Stimulated activated effector memory CD8-positive, alpha-beta T cell treated with anti-CD3 and anti-CD28 coated beads, Interleukin-12 subunit alpha, Interleukin-12 subunit beta, amount 100 ng/mL, for 72 hours (primary cell): ENCODE measurements around the gene GRK7.
"Not testable (repeated sequence)": the region's sequence is repeated elsewhere in the genome, so short reads cannot be mapped to it uniquely, and the experiment has no call there.

ENCODE experiments used
- ATAC-seq: fragments of 150-1000 bp; cut with Tn5 transposase; 2 replicates; pipeline ENCODE4 v1.10.0; 2021
- DNase-seq, 2 donors: peaks; one replicate each; pipeline ENCODE4 v3.0.0; 2021 to 2022; ENCODE audit warnings: low spot score in 2 of 2
- H3K27ac Mint-ChIP-seq: one replicate; pipeline ENCODE4 v1.8.0; 2022; ENCODE audit warnings: mild to moderate bottlenecking, mixed read lengths
- H3K36me3 Mint-ChIP-seq: one replicate; pipeline ENCODE4 v1.8.0; 2022; ENCODE audit warnings: mild to moderate bottlenecking, mixed read lengths
- H3K4me1 Mint-ChIP-seq: one replicate; pipeline ENCODE4 v1.8.0; 2022; ENCODE audit warnings: mixed read lengths
- H3K4me3 Mint-ChIP-seq: one replicate; pipeline ENCODE4 v1.8.0; 2022; ENCODE audit warnings: mild to moderate bottlenecking, mixed read lengths
- H3K9me3 Mint-ChIP-seq: one replicate; pipeline ENCODE4 v1.8.0; 2022; ENCODE audit warnings: mixed read lengths

The GRK7 gene

GRCh38 chr3:141796889-141797781 lies 33.9 kb downstream of the GRK7 start:
- Mint-ChIP-seq H3K27ac (peak overlapping the region; percentile 98), H3K4me1 (peaks cover 51% of the 10 kb centered on the region), H3K36me3 (peaks cover 8% of the 10 kb centered on the region), H3K9me3 (no peaks in the 10 kb centered on the region), H3K4me3 (peak overlapping the region; percentile 81)
- peak; percentile 72 for ATAC-seq
- DNase-seq = peak; percentile 33 to 72

GRCh38 chr3:141797819-141798447 lies 34.7 kb downstream of the GRK7 start:
- no peak for ATAC-seq
- H3K4me3 Mint-ChIP-seq = peak overlapping the region; percentile 81
- H3K36me3 Mint-ChIP-seq = peaks cover 8% of the 10 kb centered on the region
- peak in 1 of 2 donors; percentile 55 for DNase-seq
- H3K27ac Mint-ChIP-seq = peak overlapping the region; percentile 98
- H3K9me3 Mint-ChIP-seq = no peaks in the 10 kb centered on the region
- peaks cover 51% of the 10 kb centered on the region for H3K4me1 Mint-ChIP-seq

GRCh38 chr3:141798448-141798845 lies 35.2 kb downstream of the GRK7 start:
- DNase-seq (no peak), ATAC-seq (no peak)
- H3K4me1 Mint-ChIP-seq = peaks cover 51% of the 10 kb centered on the region
- H3K27ac Mint-ChIP-seq = peak overlapping the region; percentile 98
- peak overlapping the region; percentile 81 for H3K4me3 Mint-ChIP-seq
- no peaks in the 10 kb centered on the region for H3K9me3 Mint-ChIP-seq
- H3K36me3 Mint-ChIP-seq = peaks cover 8% of the 10 kb centered on the region

- ATAC-seq = no peak
- H3K4me3 Mint-ChIP-seq = no peak overlapping the region
- H3K27ac Mint-ChIP-seq = no peak overlapping the region
These were observed 39.3 kb downstream of the GRK7 start for GRCh38 chr3:141802316-141803077.

GRCh38 chr3:141803538-141803937 lies 40.3 kb downstream of the GRK7 start:
- not testable (repeated sequence) for H3K36me3 Mint-ChIP-seq, ATAC-seq, DNase-seq, H3K4me3 Mint-ChIP-seq, H3K4me1 Mint-ChIP-seq, H3K27ac Mint-ChIP-seq, H3K9me3 Mint-ChIP-seq

More at GRCh38 chr3:141802316-141803077, 39.3 kb downstream of the GRK7 start:
- H3K4me1 Mint-ChIP-seq = peaks cover 18% of the 10 kb centered on the region
- DNase-seq = no peak
- no peaks in the 10 kb centered on the region for H3K9me3 Mint-ChIP-seq
- no peaks in the 10 kb centered on the region for H3K36me3 Mint-ChIP-seq

- peak; percentile 21 for ATAC-seq
- H3K36me3 Mint-ChIP-seq = no peaks in the 10 kb centered on the region
- H3K27ac Mint-ChIP-seq = no peak overlapping the region
- no peak for DNase-seq
- no peaks in the 10 kb centered on the region for H3K9me3 Mint-ChIP-seq
- H3K4me3 Mint-ChIP-seq = no peak overlapping the region
- no peaks in the 10 kb centered on the region for H3K4me1 Mint-ChIP-seq
These were observed 41.2 kb downstream of the GRK7 start for GRCh38 chr3:141804447-141804777.

GRCh38 chr3:141804778-141805639 lies 41.8 kb downstream of the GRK7 start:
- H3K9me3 Mint-ChIP-seq = no peaks in the 10 kb centered on the region

GRCh38 chr3:141807277-141808033 lies 44.2 kb downstream of the GRK7 start:
- Mint-ChIP-seq H3K4me3 (no peak overlapping the region), H3K9me3 (no peaks in the 10 kb centered on the region), H3K27ac (no peak overlapping the region), H3K36me3 (no peaks in the 10 kb centered on the region), H3K4me1 (no peaks in the 10 kb centered on the region)
- ATAC-seq = no peak
- DNase-seq = no peak

More at GRCh38 chr3:141804778-141805639, 41.8 kb downstream of the GRK7 start:
- ATAC-seq = no peak
- no peak overlapping the region for H3K4me3 Mint-ChIP-seq
- H3K4me1 Mint-ChIP-seq = no peaks in the 10 kb centered on the region
- H3K36me3 Mint-ChIP-seq = no peaks in the 10 kb centered on the region
- no peak for DNase-seq
- no peak overlapping the region for H3K27ac Mint-ChIP-seq

- Mint-ChIP-seq H3K4me3 (no peak overlapping the region), H3K36me3 (no peaks in the 10 kb centered on the region), H3K9me3 (no peaks in the 10 kb centered on the region), H3K4me1 (no peaks in the 10 kb centered on the region), H3K27ac (no peak overlapping the region)
- no peak for DNase-seq
- no peak for ATAC-seq
These were observed 45.4 kb downstream of the GRK7 start for GRCh38 chr3:141808586-141808985.

- Mint-ChIP-seq H3K4me1 (no peaks in the 10 kb centered on the region), H3K4me3 (no peak overlapping the region), H3K27ac (no peak overlapping the region), H3K36me3 (no peaks in the 10 kb centered on the region), H3K9me3 (no peaks in the 10 kb centered on the region)
- ATAC-seq = no peak
- no peak for DNase-seq
These were observed 47.0 kb downstream of the GRK7 start for GRCh38 chr3:141810161-141810560.

- no peaks in the 10 kb centered on the region for H3K36me3 Mint-ChIP-seq
- ATAC-seq (no peak), DNase-seq (no peak)
- H3K4me1 Mint-ChIP-seq = no peaks in the 10 kb centered on the region
- no peak overlapping the region for H3K4me3 Mint-ChIP-seq
- H3K27ac Mint-ChIP-seq = no peak overlapping the region
- H3K9me3 Mint-ChIP-seq = no peaks in the 10 kb centered on the region
These were observed 48.1 kb downstream of the GRK7 start for GRCh38 chr3:141811348-141811747.

GRCh38 chr3:141812084-141812483 lies 48.9 kb downstream of the GRK7 start:
- Mint-ChIP-seq H3K9me3 (no peaks in the 10 kb centered on the region), H3K4me3 (no peak overlapping the region), H3K4me1 (no peaks in the 10 kb centered on the region), H3K36me3 (no peaks in the 10 kb centered on the region), H3K27ac (no peak overlapping the region)
- DNase-seq = no peak
- ATAC-seq = no peak

GRCh38 chr3:141812586-141812985 lies 49.4 kb downstream of the GRK7 start:
- no peak overlapping the region for H3K4me3 Mint-ChIP-seq
- H3K36me3 Mint-ChIP-seq = no peaks in the 10 kb centered on the region
- no peak overlapping the region for H3K27ac Mint-ChIP-seq
- ATAC-seq (no peak), DNase-seq (no peak)
- H3K4me1 Mint-ChIP-seq = no peaks in the 10 kb centered on the region
- no peaks in the 10 kb centered on the region for H3K9me3 Mint-ChIP-seq
